BE2C (cell line): Measurements from ENCODE around the gene PEX10.

ENCODE experiments used
- DNase-seq: peaks from one replicate; pipeline ENCODE4 v3.0.0-alpha.2; 2020
- H3K27me3 ChIP-seq: fragments of 250-450 bp; sonication (Bioruptor Pico); 2 replicates; pipeline ENCODE4 v1.5.1; 2020; ENCODE audit warnings: mild to moderate bottlenecking
- H3K36me3 ChIP-seq: fragments of 250-450 bp; sonication (Bioruptor Pico); 2 replicates; pipeline ENCODE4 v1.5.1; 2020; ENCODE audit warnings: mild to moderate bottlenecking
- H3K4me1 ChIP-seq: fragments of 250-450 bp; sonication (Bioruptor Pico); 2 replicates; pipeline ENCODE4 v1.5.1; 2020
- H3K4me3 ChIP-seq: 2 replicates; pipeline ENCODE4 v1.5.1; 2011; ENCODE audit warnings: low read depth, low read length
- H3K9me3 ChIP-seq: fragments of 250-450 bp; sonication (Bioruptor Pico); 2 replicates; pipeline ENCODE4 v1.5.1; 2020
- TF ChIP-seq, protein P1 (sequence below): IDR thresholded peaks from 2 replicates; pipeline ENCODE4 v1.5.1; 2012; ENCODE audit warnings: mild to moderate bottlenecking, low read depth, low read length

PEX10 gene

DNA sequence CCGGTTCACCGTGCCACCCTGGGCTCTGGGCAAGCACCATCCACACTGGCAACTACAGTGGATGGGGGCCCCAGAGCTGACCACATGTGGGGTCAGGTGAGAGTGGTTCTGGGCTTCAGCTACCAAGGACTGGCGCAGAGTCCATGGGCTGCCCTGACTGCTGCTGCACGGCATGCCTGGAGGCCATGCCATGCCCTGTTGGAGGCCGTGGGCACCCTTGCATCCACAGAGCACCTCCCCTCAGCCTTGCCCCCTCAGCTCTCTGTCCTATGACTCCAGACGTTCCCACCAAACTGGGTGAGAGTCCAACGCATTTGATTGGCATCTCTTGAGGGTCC, 36.5 kb downstream of the PEX10 start:
- Histone ChIP-seq H3K4me1 (no peaks in the 10 kb centered on the region), H3K36me3 (no peaks in the 10 kb centered on the region), H3K9me3 (no peaks in the 10 kb centered on the region), H3K27me3 (no peaks in the 10 kb centered on the region), H3K4me3 (no peak overlapping the region)
- TF ChIP-seq, protein P1, sequence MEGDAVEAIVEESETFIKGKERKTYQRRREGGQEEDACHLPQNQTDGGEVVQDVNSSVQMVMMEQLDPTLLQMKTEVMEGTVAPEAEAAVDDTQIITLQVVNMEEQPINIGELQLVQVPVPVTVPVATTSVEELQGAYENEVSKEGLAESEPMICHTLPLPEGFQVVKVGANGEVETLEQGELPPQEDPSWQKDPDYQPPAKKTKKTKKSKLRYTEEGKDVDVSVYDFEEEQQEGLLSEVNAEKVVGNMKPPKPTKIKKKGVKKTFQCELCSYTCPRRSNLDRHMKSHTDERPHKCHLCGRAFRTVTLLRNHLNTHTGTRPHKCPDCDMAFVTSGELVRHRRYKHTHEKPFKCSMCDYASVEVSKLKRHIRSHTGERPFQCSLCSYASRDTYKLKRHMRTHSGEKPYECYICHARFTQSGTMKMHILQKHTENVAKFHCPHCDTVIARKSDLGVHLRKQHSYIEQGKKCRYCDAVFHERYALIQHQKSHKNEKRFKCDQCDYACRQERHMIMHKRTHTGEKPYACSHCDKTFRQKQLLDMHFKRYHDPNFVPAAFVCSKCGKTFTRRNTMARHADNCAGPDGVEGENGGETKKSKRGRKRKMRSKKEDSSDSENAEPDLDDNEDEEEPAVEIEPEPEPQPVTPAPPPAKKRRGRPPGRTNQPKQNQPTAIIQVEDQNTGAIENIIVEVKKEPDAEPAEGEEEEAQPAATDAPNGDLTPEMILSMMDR = no peak
- no peak for DNase-seq

DNA sequence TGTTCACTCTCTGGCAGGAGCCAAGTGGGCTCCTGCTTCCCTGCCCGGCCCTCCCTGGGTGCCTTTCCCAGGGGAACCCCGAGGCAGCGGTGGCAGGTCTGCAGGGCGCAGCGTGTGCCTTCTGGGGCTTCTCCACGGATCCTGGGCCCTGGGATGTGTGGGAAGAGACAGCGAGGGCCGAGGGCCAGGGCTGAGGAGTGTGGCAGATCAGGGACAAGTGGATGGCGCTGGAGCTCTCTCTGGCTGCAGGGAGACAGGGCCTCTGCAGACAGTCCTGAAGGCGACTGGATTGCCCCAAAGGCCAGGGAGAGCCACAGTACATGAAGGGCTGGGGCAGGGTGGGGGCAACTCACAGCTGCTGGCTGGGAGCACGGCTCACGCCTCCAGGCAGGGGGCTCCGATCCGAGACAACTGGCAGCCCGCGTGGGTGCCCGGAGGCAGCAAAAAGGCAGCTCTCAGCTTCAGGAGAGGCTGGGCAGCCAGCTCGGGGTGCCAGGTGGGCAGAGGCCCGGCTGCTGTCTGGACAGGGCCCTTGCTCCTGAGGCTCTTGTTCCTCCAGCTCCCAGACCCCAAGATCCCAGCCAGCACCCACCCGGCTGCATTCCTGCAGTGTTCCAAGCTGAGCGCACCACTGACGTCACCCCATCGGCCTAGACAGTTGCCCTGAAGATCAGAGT, 37.0 kb downstream of the PEX10 start:
- Histone ChIP-seq H3K36me3 (no peaks in the 10 kb centered on the region), H3K27me3 (no peaks in the 10 kb centered on the region), H3K4me1 (no peaks in the 10 kb centered on the region), H3K4me3 (no peak overlapping the region), H3K9me3 (no peaks in the 10 kb centered on the region)
- TF ChIP-seq, protein P1 = no peak
- no peak for DNase-seq

DNA sequence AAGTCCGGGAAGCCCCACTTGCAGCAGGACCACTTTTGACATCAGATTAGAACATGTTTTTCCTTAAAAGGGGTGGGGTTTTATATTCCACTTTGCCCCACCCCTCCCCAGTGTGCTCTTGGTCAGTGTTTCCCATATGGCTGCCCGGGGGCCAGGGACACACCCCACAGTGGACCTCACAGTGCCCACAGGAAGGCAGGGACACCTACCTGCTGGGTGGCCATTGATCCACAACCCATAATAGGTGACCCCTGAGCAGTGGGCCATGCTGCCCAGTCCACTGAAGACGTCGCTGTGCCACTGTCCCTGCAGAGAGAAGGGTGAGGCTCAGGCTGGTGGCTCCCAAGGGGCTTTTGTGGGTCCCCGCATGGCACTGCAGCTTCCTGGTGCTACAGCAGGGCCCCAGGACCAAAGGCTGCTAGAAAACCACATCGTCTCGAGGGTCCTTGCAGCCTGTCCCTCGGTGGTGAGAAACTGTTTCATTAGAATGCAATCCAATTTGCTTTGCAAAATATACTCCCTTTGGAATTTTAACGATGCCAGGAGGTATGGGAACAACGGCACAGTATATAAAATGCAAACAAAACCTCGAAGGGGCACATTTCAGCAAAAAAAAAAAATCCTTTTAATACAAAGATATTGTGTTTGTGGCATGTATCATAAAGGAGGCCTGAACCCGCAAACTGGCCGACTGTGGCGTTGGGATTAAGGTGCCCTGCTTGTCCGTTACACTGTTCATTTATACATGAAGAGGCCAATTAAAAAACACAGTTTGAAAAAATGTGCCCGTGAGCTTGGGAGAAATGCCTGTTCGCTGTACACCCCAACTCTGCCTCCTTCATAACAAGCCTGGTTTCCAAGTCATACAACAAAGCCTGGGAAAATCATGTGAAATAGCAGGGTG, 37.9 kb downstream of the PEX10 start:
- no peaks in the 10 kb centered on the region for H3K36me3 ChIP-seq
- no peak for DNase-seq
- H3K4me3 ChIP-seq = no peak overlapping the region
- H3K27me3 ChIP-seq = no peaks in the 10 kb centered on the region
- no peaks in the 10 kb centered on the region for H3K9me3 ChIP-seq
- TF ChIP-seq, protein P1 = no peak
- H3K4me1 ChIP-seq = no peaks in the 10 kb centered on the region

DNA sequence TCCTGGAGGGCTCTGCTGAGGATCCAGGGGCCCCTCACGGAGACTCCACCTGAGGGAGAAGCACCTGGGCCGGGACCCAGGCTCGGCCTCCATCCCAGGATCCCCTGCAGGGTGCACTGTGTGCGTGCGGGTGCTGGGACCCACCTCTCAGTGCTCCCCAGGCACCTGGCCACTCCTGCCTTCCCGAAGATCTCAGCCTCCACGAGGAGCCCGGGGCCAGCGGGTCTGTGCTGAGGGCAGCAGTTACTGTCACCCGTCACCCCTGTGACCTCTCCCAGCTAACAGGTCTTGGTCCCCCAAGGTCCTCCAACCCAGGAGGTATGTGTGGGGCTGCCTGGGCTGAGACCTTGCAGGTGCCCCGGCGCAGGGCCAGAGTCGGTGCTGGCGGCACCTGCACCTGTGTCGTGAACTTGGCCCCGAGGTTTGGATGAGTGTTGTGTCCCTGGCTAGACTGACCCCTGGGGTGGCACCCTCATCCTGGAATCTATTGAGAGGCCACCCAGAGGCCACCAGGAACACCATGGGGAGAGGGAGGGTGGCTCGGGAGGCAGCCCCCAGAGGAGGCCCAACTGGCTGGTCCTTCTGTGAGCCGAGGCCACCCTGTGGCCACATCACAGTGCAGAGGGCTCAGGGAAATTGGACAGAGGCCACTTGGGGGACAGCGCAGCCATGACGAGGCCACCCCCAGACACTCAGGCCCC, 38.7 kb downstream of the PEX10 start:
- no peak for DNase-seq
- Histone ChIP-seq H3K36me3 (no peaks in the 10 kb centered on the region), H3K4me1 (no peaks in the 10 kb centered on the region), H3K9me3 (no peaks in the 10 kb centered on the region), H3K4me3 (no peak overlapping the region), H3K27me3 (no peaks in the 10 kb centered on the region)
- TF ChIP-seq, protein P1 = no peak

DNA sequence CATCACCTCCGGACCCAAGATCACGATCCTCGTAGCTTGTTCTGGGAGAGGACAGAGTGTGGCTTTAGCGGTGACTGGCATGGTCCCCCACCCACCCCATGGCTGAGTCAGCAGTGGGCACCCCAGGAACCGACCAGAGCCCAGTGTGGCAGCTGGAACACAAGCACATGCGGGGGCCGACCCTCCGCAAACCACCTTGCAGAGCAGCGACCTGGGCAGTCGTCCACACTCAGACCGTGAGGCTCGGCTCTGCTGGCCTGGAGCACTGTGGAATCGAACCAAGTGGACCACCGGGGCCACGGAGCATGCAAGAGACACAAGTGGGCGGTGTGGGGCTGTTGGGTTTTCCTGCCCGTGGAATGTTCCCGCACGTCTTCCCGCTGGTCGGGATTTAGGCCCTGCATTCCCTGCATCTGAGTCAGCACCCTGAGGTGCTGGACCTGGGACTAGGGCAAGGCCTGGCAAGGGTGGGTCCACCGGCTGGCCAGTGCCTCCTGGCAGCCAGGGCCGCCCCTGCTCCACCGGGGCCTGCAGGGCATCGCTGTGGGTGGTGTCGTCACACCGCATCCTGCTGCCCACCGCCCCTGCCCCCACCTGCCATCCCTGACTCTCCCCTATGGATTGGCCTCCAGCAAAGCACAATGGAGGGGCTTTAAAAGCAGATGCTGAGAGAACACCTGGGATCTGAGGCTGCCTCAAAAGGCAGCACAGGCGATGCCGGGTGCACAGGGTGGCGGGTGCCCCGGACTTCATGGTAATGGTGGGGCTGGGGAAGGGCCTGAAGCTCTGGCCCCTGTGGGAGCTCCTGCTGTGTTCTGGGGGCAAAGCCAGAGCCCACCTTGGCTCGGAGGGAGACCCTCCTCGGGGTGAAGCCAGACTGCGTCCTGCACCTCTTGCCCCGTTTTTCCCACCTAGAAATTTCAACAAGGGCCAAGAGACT, 39.5 kb downstream of the PEX10 start:
- Histone ChIP-seq H3K9me3 (no peaks in the 10 kb centered on the region), H3K36me3 (no peaks in the 10 kb centered on the region), H3K4me1 (no peaks in the 10 kb centered on the region), H3K27me3 (no peaks in the 10 kb centered on the region), H3K4me3 (no peak overlapping the region)
- TF ChIP-seq, protein P1 = no peak
- no peak for DNase-seq
